Measurements from ENCODE around the gene ZNF460. TPM values are rescaled to one million over a fixed set of nuclear protein-coding genes. Genes with fewer than 3 reads are reported as not detected.

The ZNF460 gene
- polyA plus RNA-seq, 1 of the 3 experiments (the other 2 are of a cell fraction), result 2.4 TPM

- TF ChIP-seq CTCF (IDR thresholded peaks at IDR 0.05) (no peak), MEF2A (IDR thresholded peaks at IDR 0.05; ENCODE audit: borderline replicate concordance, low read depth) (no peak), PBX3 (IDR thresholded peaks at IDR 0.05) (no peak), GATA2 (CRISPR knock-in tag; IDR thresholded peaks at IDR 0.05) (no peak)
Observed at GRCh38 chr19:57282011-57282643, 1.8 kb downstream of the ZNF460 start (continued).

- POLR2A ChIA-PET, result no interaction called here
- H4K20me1 ChIP-seq (ENCODE audit: insufficient read depth), result peaks cover 37% of the 10 kb centered on the region
- 97% methylated on average over 4 of the region's 4 CpGs for WGBS (ENCODE audit: low lambda C conversion rate)
Observed at GRCh38 chr19:57288373-57288772, 8.1 kb downstream of the ZNF460 start.

More at GRCh38 chr19:57288373-57288772, 8.1 kb downstream of the ZNF460 start:
- Histone ChIP-seq H3K9ac (no peak overlapping the region), H3K36me3 (replicated peaks in 1 of 2; ENCODE audit: control insufficient read depth in 1 of 2, insufficient read depth in 2 of 2, low read length in 1 of 2) (peaks cover 79 to 93% of the 10 kb centered on the region in 2 experiments), H3K4me3 (ENCODE audit: low read depth in 2 of 2, low read length in 1 of 2) (no peak overlapping the region), H3K4me2 (no peak overlapping the region), H3K27ac (ENCODE audit: low read depth in 2 of 2, low read length in 1 of 2) (no peak overlapping the region), H3F3A (replicated peaks; ENCODE audit: insufficient read depth) (peaks cover 4% of the 10 kb centered on the region), H2AFZ (ENCODE audit: low read depth) (no peak overlapping the region), H3K79me2 (ENCODE audit: insufficient read depth) (peaks cover 100% of the 10 kb centered on the region), H3K9me3 (0 out of 2 replicates have a peak, but pooled peaks cover 2% of the 10 kb centered on the region), H3K27me3 (ENCODE audit: insufficient read depth) (no peaks in the 10 kb centered on the region), H3K4me1 (ENCODE audit: control insufficient read depth in 1 of 2, insufficient read depth in 2 of 2, low read depth in 1 of 2, low read length in 1 of 2) (no peaks in the 10 kb centered on the region), H3K9me2 (no peaks in the 10 kb centered on the region)
- DNase-seq, result no peak
- CTCF ChIA-PET, result no interaction called here
- no peak for TF ChIP-seq SIN3A (IDR thresholded peaks at IDR 0.05; ENCODE audit: borderline replicate concordance, low read depth, low read length)
- no peak for TF ChIP-seq CTCF (IDR thresholded peaks at IDR 0.05)

Data from SK-N-SH (cell line).